ENCODE results near the gene FILIP1L.

Gene FILIP1L

GRCh38 chr3:99892332-99892731, 222.0 kb downstream of the FILIP1L start:
- TF ChIP-seq, protein P1, sequence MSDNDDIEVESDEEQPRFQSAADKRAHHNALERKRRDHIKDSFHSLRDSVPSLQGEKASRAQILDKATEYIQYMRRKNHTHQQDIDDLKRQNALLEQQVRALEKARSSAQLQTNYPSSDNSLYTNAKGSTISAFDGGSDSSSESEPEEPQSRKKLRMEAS (IDR thresholded peaks at IDR 0.05) = no peak
- no peak for TF ChIP-seq ZBTB7A (IDR thresholded peaks at IDR 0.05; ENCODE audit: low read depth)

- TF ChIP-seq NFIC (IDR thresholded peaks at IDR 0.05) = no peak
Observed at GRCh38 chr3:99891610-99892285, 222.6 kb downstream of the FILIP1L start.

DNA sequence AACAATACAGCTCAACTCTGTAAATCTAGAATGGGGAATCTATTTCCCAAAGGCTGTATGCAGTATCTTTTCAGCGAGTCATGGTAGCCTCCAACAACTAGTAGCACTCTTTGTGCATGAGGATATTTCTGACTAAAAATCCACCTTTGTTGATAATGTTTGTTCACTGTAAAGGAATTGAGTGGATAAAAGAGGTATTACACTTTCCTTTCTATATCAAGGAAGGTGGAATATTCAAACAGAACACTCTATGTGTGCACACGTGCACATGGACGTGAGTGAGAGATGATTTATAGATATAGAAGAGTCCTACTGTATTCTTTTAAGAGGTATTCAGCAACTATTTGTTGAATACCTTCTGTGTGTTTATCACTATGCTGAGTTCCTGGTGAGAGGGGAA, 228.4 kb downstream of the FILIP1L start:
- TF ChIP-seq TCF12 (IDR thresholded peaks at IDR 0.05; ENCODE audit: low read depth) (no peak), TAF1 (IDR thresholded peaks at IDR 0.05; ENCODE audit: low read depth) (no peak), USF1 (IDR thresholded peaks at IDR 0.05) (no peak), RAD21 (IDR thresholded peaks at IDR 0.05; ENCODE audit: low read depth) (no peak), TEAD4 (IDR thresholded peaks at IDR 0.05) (no peak), ZBTB7A (IDR thresholded peaks at IDR 0.05; ENCODE audit: low read depth) (no peak), FOXM1 (IDR thresholded peaks at IDR 0.05; ENCODE audit: borderline replicate concordance, low read depth) (no peak), NFIC (IDR thresholded peaks at IDR 0.05) (no peak), YY1 (IDR thresholded peaks at IDR 0.05; ENCODE audit: low read depth) (no peak), CREB1 (IDR thresholded peaks at IDR 0.05; ENCODE audit: low read depth) (no peak), EGR1 (IDR thresholded peaks at IDR 0.05) (no peak), EP300 (IDR thresholded peaks at IDR 0.05; ENCODE audit: borderline replicate concordance) (no peak), CEBPB (IDR thresholded peaks at IDR 0.05) (no peak)
- TF ChIP-seq, protein P2, sequence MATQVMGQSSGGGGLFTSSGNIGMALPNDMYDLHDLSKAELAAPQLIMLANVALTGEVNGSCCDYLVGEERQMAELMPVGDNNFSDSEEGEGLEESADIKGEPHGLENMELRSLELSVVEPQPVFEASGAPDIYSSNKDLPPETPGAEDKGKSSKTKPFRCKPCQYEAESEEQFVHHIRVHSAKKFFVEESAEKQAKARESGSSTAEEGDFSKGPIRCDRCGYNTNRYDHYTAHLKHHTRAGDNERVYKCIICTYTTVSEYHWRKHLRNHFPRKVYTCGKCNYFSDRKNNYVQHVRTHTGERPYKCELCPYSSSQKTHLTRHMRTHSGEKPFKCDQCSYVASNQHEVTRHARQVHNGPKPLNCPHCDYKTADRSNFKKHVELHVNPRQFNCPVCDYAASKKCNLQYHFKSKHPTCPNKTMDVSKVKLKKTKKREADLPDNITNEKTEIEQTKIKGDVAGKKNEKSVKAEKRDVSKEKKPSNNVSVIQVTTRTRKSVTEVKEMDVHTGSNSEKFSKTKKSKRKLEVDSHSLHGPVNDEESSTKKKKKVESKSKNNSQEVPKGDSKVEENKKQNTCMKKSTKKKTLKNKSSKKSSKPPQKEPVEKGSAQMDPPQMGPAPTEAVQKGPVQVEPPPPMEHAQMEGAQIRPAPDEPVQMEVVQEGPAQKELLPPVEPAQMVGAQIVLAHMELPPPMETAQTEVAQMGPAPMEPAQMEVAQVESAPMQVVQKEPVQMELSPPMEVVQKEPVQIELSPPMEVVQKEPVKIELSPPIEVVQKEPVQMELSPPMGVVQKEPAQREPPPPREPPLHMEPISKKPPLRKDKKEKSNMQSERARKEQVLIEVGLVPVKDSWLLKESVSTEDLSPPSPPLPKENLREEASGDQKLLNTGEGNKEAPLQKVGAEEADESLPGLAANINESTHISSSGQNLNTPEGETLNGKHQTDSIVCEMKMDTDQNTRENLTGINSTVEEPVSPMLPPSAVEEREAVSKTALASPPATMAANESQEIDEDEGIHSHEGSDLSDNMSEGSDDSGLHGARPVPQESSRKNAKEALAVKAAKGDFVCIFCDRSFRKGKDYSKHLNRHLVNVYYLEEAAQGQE (IDR thresholded peaks at IDR 0.05; ENCODE audit: low read depth) = no peak
- TF ChIP-seq, protein P1 (IDR thresholded peaks at IDR 0.05) = no peak

- TF ChIP-seq CEBPB (IDR thresholded peaks at IDR 0.05) = no peak
- TF ChIP-seq, protein P2 (IDR thresholded peaks at IDR 0.05; ENCODE audit: low read depth) = no peak
- no peak for TF ChIP-seq ZBTB7A (IDR thresholded peaks at IDR 0.05; ENCODE audit: low read depth)
- TF ChIP-seq TCF12 (IDR thresholded peaks at IDR 0.05; ENCODE audit: low read depth) = no peak
Observed at GRCh38 chr3:99885085-99885484, 229.2 kb downstream of the FILIP1L start.

- no peak for TF ChIP-seq USF1 (IDR thresholded peaks at IDR 0.05)
- TF ChIP-seq NFIC (IDR thresholded peaks at IDR 0.05) = no peak
- TF ChIP-seq YY1 (IDR thresholded peaks at IDR 0.05; ENCODE audit: low read depth) = no peak
Observed at GRCh38 chr3:99884484-99884883, 229.8 kb downstream of the FILIP1L start.

GRCh38 chr3:99883693-99884092, 230.6 kb downstream of the FILIP1L start:
- TF ChIP-seq, protein P2 (IDR thresholded peaks at IDR 0.05; ENCODE audit: low read depth) = no peak
- TF ChIP-seq CEBPB (IDR thresholded peaks at IDR 0.05) = no peak
- TF ChIP-seq FOXM1 (IDR thresholded peaks at IDR 0.05; ENCODE audit: borderline replicate concordance, low read depth) = no peak
- TF ChIP-seq EGR1 (IDR thresholded peaks at IDR 0.05) = no peak
- TF ChIP-seq ZBTB7A (IDR thresholded peaks at IDR 0.05; ENCODE audit: low read depth) = no peak
- no peak for TF ChIP-seq NFIC (IDR thresholded peaks at IDR 0.05)
- no peak for TF ChIP-seq TEAD4 (IDR thresholded peaks at IDR 0.05)
- TF ChIP-seq, protein P1 (IDR thresholded peaks at IDR 0.05) = no peak
- TF ChIP-seq EP300 (IDR thresholded peaks at IDR 0.05; ENCODE audit: borderline replicate concordance) = no peak
- no peak for TF ChIP-seq TCF12 (IDR thresholded peaks at IDR 0.05; ENCODE audit: low read depth)
- TF ChIP-seq CREB1 (IDR thresholded peaks at IDR 0.05; ENCODE audit: low read depth) = no peak
- TF ChIP-seq TAF1 (IDR thresholded peaks at IDR 0.05; ENCODE audit: low read depth) = no peak
- no peak for TF ChIP-seq YY1 (IDR thresholded peaks at IDR 0.05; ENCODE audit: low read depth)
- TF ChIP-seq USF1 (IDR thresholded peaks at IDR 0.05) = no peak
- TF ChIP-seq RAD21 (IDR thresholded peaks at IDR 0.05; ENCODE audit: low read depth) = no peak
